OCI-LY7 (cell line): ENCODE measurements around the gene AS3MT. TPM values are rescaled to one million over a fixed set of nuclear protein-coding genes. Genes with fewer than 3 reads are reported as not detected.
A peak's percentile ranks its signal among the peaks of the same experiment; 100 is the strongest.

Experiments
- BruUV-seq: library from RNA; stranded (reverse); fragments of 400-500 nt; replicated peaks from 2 replicates; lab custom pipeline; 2021; lab: Mats Ljungman, UMichigan
- CTCF ChIA-PET: fragments of 300-600 bp; sonication (Branson Sonifier 250); formaldehyde crosslinking; loops from one replicate; lab custom pipeline; 2022; ENCODE audit warnings: antibody characterized with exemption; ENCODE audit not compliant: unreplicated experiment; lab: Charles Lee
- POLR2A ChIA-PET: fragments of 300-600 bp; sonication (Branson Sonifier 250); formaldehyde crosslinking; loops from one replicate; lab custom pipeline; 2022; ENCODE audit warnings: antibody characterized with exemption; lab: Charles Lee
- DNase-seq: peaks from one replicate; pipeline ENCODE4 v3.0.0-alpha.2; 2015; ENCODE audit warnings: low spot score
- H2AFZ ChIP-seq: fragments of 200-600 bp; sonication (generic), shearing (Covaris generic); 2 replicates; pipeline ENCODE4 v1.6.1; 2014; ENCODE audit warnings: mild to moderate bottlenecking, antibody characterized with exemption, low read length, moderate library complexity
- H3K27ac ChIP-seq: fragments of 200-600 bp; sonication (generic); 2 replicates; pipeline ENCODE4 v1.5.1; 2014; ENCODE audit warnings: mixed run types, low read depth, mild to moderate bottlenecking, moderate library complexity, low read length, inconsistent platforms; ENCODE audit not compliant: poor library complexity, severe bottlenecking
- H3K36me3 ChIP-seq: fragments of 200-600 bp; sonication (generic); 2 replicates; pipeline ENCODE4 v1.6.1; 2014; ENCODE audit warnings: mild to moderate bottlenecking, antibody characterized with exemption, low read length, moderate library complexity, mixed read lengths; ENCODE audit not compliant: insufficient read depth
- H3K4me1 ChIP-seq: fragments of 200-600 bp; sonication (generic); 2 replicates; pipeline ENCODE4 v1.5.1; 2014; ENCODE audit warnings: mild to moderate bottlenecking, low read length; ENCODE audit not compliant: insufficient read depth, poor library complexity, severe bottlenecking
- H3K4me2 ChIP-seq: fragments of 200-600 bp; sonication (generic); 2 replicates; pipeline ENCODE4 v1.6.1; 2014; ENCODE audit warnings: mild to moderate bottlenecking, low read length
- H3K4me3 ChIP-seq: fragments of 200-600 bp; sonication (generic); 2 replicates; pipeline ENCODE4 v1.5.1; 2014; ENCODE audit warnings: mild to moderate bottlenecking, low read depth, low read length; ENCODE audit not compliant: poor library complexity, severe bottlenecking
- H3K79me2 ChIP-seq: fragments of 200-600 bp; sonication (generic); 2 replicates; pipeline ENCODE4 v1.6.1; 2016; ENCODE audit warnings: low read depth, mild to moderate bottlenecking, low read length, moderate library complexity, mixed read lengths; ENCODE audit not compliant: insufficient read depth
- H3K9me2 ChIP-seq: fragments of 200-600 bp; sonication (generic); 2 replicates; pipeline ENCODE4 v1.6.1; 2016; ENCODE audit warnings: mild to moderate bottlenecking, low read length, mixed read lengths; ENCODE audit not compliant: insufficient read depth
- H3K9me3 ChIP-seq: fragments of 200-600 bp; sonication (generic); 2 replicates; pipeline ENCODE4 v1.6.1; 2014; ENCODE audit warnings: mild to moderate bottlenecking, mixed run types, low read length, mixed read lengths
- H4K20me1 ChIP-seq: fragments of 200-600 bp; sonication (generic); 2 replicates; pipeline ENCODE4 v1.6.1; 2014; ENCODE audit warnings: mild to moderate bottlenecking, antibody characterized with exemption, low read length, moderate library complexity, mixed read lengths; ENCODE audit not compliant: insufficient read depth
- CTCF ChIP-seq: fragments of 200-600 bp; sonication (generic); conservative IDR thresholded peaks from 2 replicates; pipeline ENCODE4 v1.5.1; 2014; ENCODE audit warnings: mild to moderate bottlenecking, antibody characterized with exemption, low read length, moderate library complexity, mixed read lengths
- EZH2phosphoT487 ChIP-seq: fragments of 200-600 bp; sonication (generic); IDR thresholded peaks from 2 replicates; pipeline ENCODE4 v1.6.1; 2018; ENCODE audit warnings: low read depth, borderline replicate concordance, mild to moderate bottlenecking, mixed run types, antibody characterized with exemption, low read length, moderate library complexity, mixed read lengths
- intact Hi-C: fragments of 100-400 bp; cut with micrococcal nuclease; formaldehyde crosslinking; loops from one replicate; pipeline ENCODE4 v1.10.0; 2022; ENCODE audit not compliant: unreplicated experiment
- total RNA-seq, 2 experiments: library from RNA; depleted of rRNA in 1 of 2; stranded (reverse); fragments of >200 nt in 1 of 2; shearing (Covaris generic) in 1 of 2; gene quantifications; 2 replicates each; pipeline ENCODE4 v1.2.3, GENCODE V29; 2014 to 2022

The AS3MT gene
- total RNA-seq, 2 experiments from 2014 or later: not detected

DNA sequence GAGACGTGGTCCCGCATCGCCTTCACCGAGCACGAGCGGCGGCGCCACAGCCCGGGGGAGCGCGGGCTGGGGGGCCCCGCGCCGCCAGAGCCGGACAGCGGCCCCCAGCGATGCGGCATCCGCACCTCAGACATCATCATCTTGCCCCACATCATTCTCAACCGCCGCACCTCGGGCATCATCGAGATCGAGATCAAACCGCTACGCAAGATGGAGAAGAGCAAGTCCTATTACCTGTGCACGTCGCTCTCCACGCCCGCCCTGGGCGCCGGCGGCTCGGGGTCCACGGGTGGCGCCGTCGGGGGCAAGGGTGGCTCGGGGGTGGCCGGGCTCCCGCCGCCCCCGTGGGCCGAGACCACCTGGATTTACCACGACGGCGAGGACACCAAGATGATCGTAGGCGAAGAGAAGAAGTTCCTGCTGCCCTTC lies 49.6 kb downstream of the AS3MT start:
- intact Hi-C loops: loop anchor here (2.0 to 5.0 kb wide), 4 partner anchors 273 to 563 kb away; partner anchors contain the start of genes ATP5MK, NT5C2 and PDCD11
- Histone ChIP-seq H3K27ac (peak overlapping the region; percentile 46), H3K4me3 (peak overlapping the region; percentile 96), H3K4me2 (peak overlapping the region; percentile 79), H3K9me2 (no peaks in the 10 kb centered on the region), H2AFZ (peak overlapping the region; percentile 89), H3K36me3 (no peaks in the 10 kb centered on the region), H3K4me1 (peaks cover 33% of the 10 kb centered on the region), H3K79me2 (no peaks in the 10 kb centered on the region), H4K20me1 (no peaks in the 10 kb centered on the region), H3K9me3 (no peaks in the 10 kb centered on the region)
- TF ChIP-seq CTCF: 0 out of 2 replicates have a peak, but pooled peaks have one; percentile 36
- no peak for TF ChIP-seq EZH2phosphoT487
- DNase-seq: peak; percentile 48
- no TSS peak for BruUV-seq
- POLR2A ChIA-PET: interaction anchor here (0.6 to 0.9 kb wide), 2 partner anchors 17 to 403 kb away, joined by 3 to 4 read pairs; no protein-coding TSS in a partner anchor
- CTCF ChIA-PET: interaction anchor here (0.6 kb wide), 1 partner anchor 432 kb away, joined by 4 read pairs; no protein-coding TSS in a partner anchor

- Histone ChIP-seq H3K27ac (no peak overlapping the region), H3K9me2 (no peaks in the 10 kb centered on the region), H4K20me1 (no peaks in the 10 kb centered on the region), H3K79me2 (no peaks in the 10 kb centered on the region), H2AFZ (peak overlapping the region; percentile 89), H3K4me2 (peak overlapping the region; percentile 79), H3K9me3 (no peaks in the 10 kb centered on the region), H3K4me3 (peak overlapping the region; percentile 96), H3K36me3 (no peaks in the 10 kb centered on the region), H3K4me1 (peaks cover 33% of the 10 kb centered on the region)
- ChIA-PET CTCF (no interaction called here), POLR2A (no interaction called here)
- intact Hi-C loops: loop anchor here (2.0 to 5.0 kb wide), 4 partner anchors 273 to 563 kb away; partner anchors contain the start of genes ATP5MK, NT5C2 and PDCD11
- TF ChIP-seq EZH2phosphoT487: no peak
- TF ChIP-seq CTCF: no peak
- no TSS peak for BruUV-seq
- no peak for DNase-seq
Observed at GRCh38 chr10:102919246-102919959, 50.1 kb downstream of the AS3MT start.
